ENCODE results near the gene TMEM80. TPM values are rescaled to one million over a fixed set of nuclear protein-coding genes. Genes with fewer than 3 reads are reported as not detected.

TMEM80 gene
- total and polyA plus RNA-seq, 9 of the 15 experiments (the other 6 are each of a cell fraction or from before 2014, with no cell fraction given) = 5.1 to 30.1 (median 12.4) TPM

- TF ChIP-seq AFF4 (CRISPR knock-in tag; IDR thresholded peaks at IDR 0.05) (no peak), MXI1 (IDR thresholded peaks at IDR 0.05; ENCODE audit: low read depth, low read length) (no peak), ZSCAN29 (IDR thresholded peaks at IDR 0.05) (0 out of 2 replicates have a peak, but pooled peaks have one; percentile 25), ZNF57 (CRISPR knock-in tag; IDR thresholded peaks at IDR 0.05) (no peak), HNRNPL (IDR thresholded peaks at IDR 0.05; ENCODE audit: low read depth, low read length) (no peak), DDX20 (tag; IDR thresholded peaks at IDR 0.05; ENCODE audit: low read depth) (no peak), ZNF318 (IDR thresholded peaks at IDR 0.05; ENCODE audit: borderline replicate concordance in 1 of 2, low read depth in 1 of 2) (no peak), PHF20 (IDR thresholded peaks at IDR 0.05; ENCODE audit: partially characterized antibody) (peak; percentile 30), ZNF717 (CRISPR knock-in tag; IDR thresholded peaks at IDR 0.05) (no peak), ESRRA (IDR thresholded peaks at IDR 0.05; ENCODE audit: borderline replicate concordance, low read depth) (peak; percentile 21; the same call in 1 of the 2 replicates), LARP7 (IDR thresholded peaks at IDR 0.05) (no peak), ZNF398 (CRISPR knock-in tag; IDR thresholded peaks at IDR 0.05) (no peak), ZNF212 (CRISPR knock-in tag; IDR thresholded peaks at IDR 0.05) (no peak), KDM1A (IDR thresholded peaks at IDR 0.05) (no peak), EP400 (IDR thresholded peaks at IDR 0.05) (peak; percentile 73; the same call in 1 of the 2 replicates)
Observed at GRCh38 chr11:695538-696248, at the start of gene TMEM80 (continued).
